Measurements from ENCODE around the gene SHANK2. TPM values are rescaled to one million over a fixed set of nuclear protein-coding genes. Genes with fewer than 3 reads are reported as not detected.

SHANK2 gene
- total and polyA plus RNA-seq, 10 of the 15 experiments (the other 5 are each of a cell fraction or from before 2014, with no cell fraction given) = 0.01 to 0.31 (median 0.10) TPM; not detected in 5

- no peak overlapping the region for H3K4me3 ChIP-seq
- TF ChIP-seq IRF3 (IDR thresholded peaks at IDR 0.05) (no peak), SMC3 (IDR thresholded peaks at IDR 0.05; ENCODE audit: borderline replicate concordance, low read length) (no peak), SUZ12 (IDR thresholded peaks at IDR 0.05; ENCODE audit: unreplicated experiment) (no peak), SPI1 (IDR thresholded peaks at IDR 0.05; ENCODE audit: borderline replicate concordance, insufficient read depth, low read depth, low read length) (no peak), POLR2AphosphoS5 (IDR thresholded peaks at IDR 0.05; ENCODE audit: low read length) (no peak), KAT2A (conservative IDR thresholded peaks at IDR 0.05; ENCODE audit: control insufficient read depth, low read depth, low read length) (no peak)
- POLR2A ChIA-PET = no interaction called here
- no peak for FAIRE-seq
- RAD21 ChIA-PET (ENCODE audit: unreplicated experiment) = no interaction called here
- no peak overlapping the region for H2AFZ ChIP-seq (ENCODE audit: control insufficient read depth, low read depth, low read length)
- no peak overlapping the region for H3K4me2 ChIP-seq (ENCODE audit: control insufficient read depth, insufficient read depth)
- no peaks in the 10 kb centered on the region for H3K36me3 ChIP-seq (ENCODE audit: control insufficient read depth in 2 of 2, insufficient read depth in 2 of 2, low read length in 1 of 2)
- no peak overlapping the region for H3K9ac ChIP-seq (ENCODE audit: control insufficient read depth, insufficient read depth, low read length)
- SMC1A ChIA-PET (ENCODE audit: uncharacterized antibody, unreplicated experiment) = no interaction called here
- in situ Hi-C loops (cut with MboI) = no loop called here
- no peaks in the 10 kb centered on the region for H3K27me3 ChIP-seq (replicated peaks in 1 of 2; ENCODE audit: control insufficient read depth in 2 of 2, insufficient read depth in 2 of 2, low read length in 1 of 2)
- H4K20me1 ChIP-seq (ENCODE audit: control insufficient read depth, insufficient read depth) = no peaks in the 10 kb centered on the region
- DNase-seq (ENCODE audit: low read depth, low spot score) = no peak
- no peaks in the 10 kb centered on the region; the same call in 2 of the 3 replicates for H3K9me3 ChIP-seq (replicated peaks; ENCODE audit: control insufficient read depth, insufficient read depth, low read length)
- H3K27ac ChIP-seq (ENCODE audit: control insufficient read depth, insufficient read depth) = no peak overlapping the region
- no peak for ATAC-seq
- WGBS (ENCODE audit: insufficient coverage, insufficient replicate concordance, low lambda C conversion rate, missing lambda C conversion rate) = 66% methylated on average over 4 of the region's 4 CpGs
- no peaks in the 10 kb centered on the region for H3K79me2 ChIP-seq (ENCODE audit: control insufficient read depth, insufficient read depth, low read length)
- CTCF ChIA-PET = no interaction called here
- H3K4me1 ChIP-seq (ENCODE audit: control insufficient read depth, insufficient read depth, low read length) = no peaks in the 10 kb centered on the region
- intact Hi-C loops (cut with micrococcal nuclease; ENCODE audit: unreplicated experiment) = no loop called here
- BruUV-seq (replicated peaks) = no TSS peak
Observed at GRCh38 chr11:71202966-71203365, 49.4 kb downstream of the SHANK2 start.

GRCh38 chr11:71202598-71202944, 49.8 kb downstream of the SHANK2 start:
- no peak overlapping the region for H3K9ac ChIP-seq (ENCODE audit: control insufficient read depth, insufficient read depth, low read length)
- no peak overlapping the region for H2AFZ ChIP-seq (ENCODE audit: control insufficient read depth, low read depth, low read length)
- H3K9me3 ChIP-seq (replicated peaks; ENCODE audit: control insufficient read depth, insufficient read depth, low read length) = no peaks in the 10 kb centered on the region; the same call in 2 of the 3 replicates
- H3K36me3 ChIP-seq (ENCODE audit: control insufficient read depth in 2 of 2, insufficient read depth in 2 of 2, low read length in 1 of 2) = no peaks in the 10 kb centered on the region
- no peak overlapping the region for H3K4me3 ChIP-seq
- intact Hi-C loops (cut with micrococcal nuclease; ENCODE audit: unreplicated experiment) (no loop called here), in situ Hi-C loops (cut with MboI) (no loop called here)
- 27% methylated on average over 5 of the region's 5 CpGs for WGBS (ENCODE audit: insufficient coverage, insufficient replicate concordance, low lambda C conversion rate, missing lambda C conversion rate)
- H4K20me1 ChIP-seq (ENCODE audit: control insufficient read depth, insufficient read depth) = no peaks in the 10 kb centered on the region
- POLR2A ChIA-PET = no interaction called here
- no peaks in the 10 kb centered on the region for H3K27me3 ChIP-seq (replicated peaks in 1 of 2; ENCODE audit: control insufficient read depth in 2 of 2, insufficient read depth in 2 of 2, low read length in 1 of 2)
- DNase-seq (ENCODE audit: low read depth, low spot score) (no peak), FAIRE-seq (no peak), ATAC-seq (no peak)
- H3K4me1 ChIP-seq (ENCODE audit: control insufficient read depth, insufficient read depth, low read length) = no peaks in the 10 kb centered on the region
- RAD21 ChIA-PET (ENCODE audit: unreplicated experiment) = no interaction called here
- CTCF ChIA-PET = no interaction called here
- no peak overlapping the region for H3K4me2 ChIP-seq (ENCODE audit: control insufficient read depth, insufficient read depth)
- H3K27ac ChIP-seq (ENCODE audit: control insufficient read depth, insufficient read depth) = no peak overlapping the region
- SMC1A ChIA-PET (ENCODE audit: uncharacterized antibody, unreplicated experiment) = no interaction called here
- BruUV-seq (replicated peaks) = no TSS peak
- H3K79me2 ChIP-seq (ENCODE audit: control insufficient read depth, insufficient read depth, low read length) = no peaks in the 10 kb centered on the region
- TF ChIP-seq CBX3 (IDR thresholded peaks at IDR 0.05; ENCODE audit: borderline replicate concordance, low read depth) (no peak), CHD4 (IDR thresholded peaks at IDR 0.05) (no peak), BCL11A (IDR thresholded peaks at IDR 0.05; ENCODE audit: low read depth, low read length) (no peak), IRF3 (IDR thresholded peaks at IDR 0.05) (no peak)

Data from GM12878 (cell line).